ENCODE results near the gene DNM2.

DNM2 gene

DNA sequence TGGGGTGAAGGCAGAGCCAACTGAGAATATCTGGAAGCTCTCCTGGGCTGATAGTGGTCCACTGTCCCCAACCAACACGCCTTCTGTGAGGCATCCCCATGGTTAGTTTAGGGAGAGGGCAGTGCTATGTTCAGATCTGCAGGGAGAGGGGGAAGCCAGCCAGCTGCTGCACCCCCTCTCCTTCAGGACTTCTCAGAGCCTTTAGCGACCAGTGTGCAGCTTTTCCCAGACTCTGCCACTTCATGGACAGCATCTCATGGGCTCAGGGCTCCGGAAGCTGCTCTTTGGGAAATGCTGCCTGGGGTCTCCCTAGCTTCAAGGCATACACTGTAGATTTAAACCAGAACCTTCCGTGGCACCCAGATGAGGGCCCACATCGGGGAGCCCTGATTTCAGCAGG lies 84.6 kb downstream of the DNM2 start:
- POLR2A ChIA-PET, result no interaction called here
- CTCF ChIA-PET, result interaction anchor here (1.0 to 1.4 kb wide), 2 partner anchors 18 to 59 kb away, joined by 3 to 4 read pairs; no protein-coding TSS in a partner anchor
- DNase-seq (ENCODE audit: extremely low spot score), result no peak
- TF ChIP-seq CTCF (IDR thresholded peaks at IDR 0.05; ENCODE audit: control extremely low read depth, extremely low read depth, low read depth, missing control alignments), result no peak

DNA sequence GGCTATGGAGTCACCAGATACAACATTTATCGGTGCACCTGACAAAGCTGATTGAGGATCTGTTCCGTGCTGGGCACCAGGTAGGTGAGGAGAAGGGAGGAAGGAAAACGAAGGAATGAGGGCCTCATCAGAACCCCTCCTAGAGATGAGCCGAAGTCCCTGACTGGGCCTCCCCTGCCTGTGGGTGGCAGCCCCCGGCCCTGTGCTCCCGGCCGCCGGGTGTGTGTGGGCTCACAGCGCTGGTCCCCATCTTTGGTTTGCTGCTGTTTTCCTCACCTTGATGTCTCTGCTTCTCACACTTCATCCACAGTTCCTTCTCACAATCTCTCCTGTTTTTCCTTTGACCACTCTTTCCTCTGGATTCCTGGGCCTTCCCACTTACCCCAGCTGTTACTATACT lies 85.4 kb downstream of the DNM2 start:
- ChIA-PET CTCF (interaction anchor here (0.8 to 1.3 kb wide), 3 partner anchors 18 to 85 kb away, joined by 3 to 4 read pairs (median 3); partner anchors contain the start of gene DNM2), POLR2A (no interaction called here)
- TF ChIP-seq CTCF (IDR thresholded peaks at IDR 0.05; ENCODE audit: control extremely low read depth, extremely low read depth, low read depth, missing control alignments), result no peak
- no peak for DNase-seq (ENCODE audit: extremely low spot score)

GRCh38 chr19:10805065-10805757 lies 87.3 kb downstream of the DNM2 start:
- POLR2A ChIA-PET, result no interaction called here
- TF ChIP-seq CTCF (IDR thresholded peaks at IDR 0.05; ENCODE audit: control extremely low read depth, extremely low read depth, low read depth, missing control alignments), result no peak
- no peak for DNase-seq (ENCODE audit: extremely low spot score)
- CTCF ChIA-PET, result interaction anchor here (1.3 to 2.0 kb wide), 3 partner anchors 30 to 88 kb away, joined by 3 to 7 read pairs (median 5); partner anchors contain the start of genes DNM2 and TMED1

GRCh38 chr19:10805758-10806247 lies 87.9 kb downstream of the DNM2 start:
- CTCF ChIA-PET, result interaction anchor here (1.3 to 2.0 kb wide), 4 partner anchors 15 to 88 kb away, joined by 3 to 7 read pairs (median 6); partner anchors contain the start of genes DNM2 and TMED1

DNA sequence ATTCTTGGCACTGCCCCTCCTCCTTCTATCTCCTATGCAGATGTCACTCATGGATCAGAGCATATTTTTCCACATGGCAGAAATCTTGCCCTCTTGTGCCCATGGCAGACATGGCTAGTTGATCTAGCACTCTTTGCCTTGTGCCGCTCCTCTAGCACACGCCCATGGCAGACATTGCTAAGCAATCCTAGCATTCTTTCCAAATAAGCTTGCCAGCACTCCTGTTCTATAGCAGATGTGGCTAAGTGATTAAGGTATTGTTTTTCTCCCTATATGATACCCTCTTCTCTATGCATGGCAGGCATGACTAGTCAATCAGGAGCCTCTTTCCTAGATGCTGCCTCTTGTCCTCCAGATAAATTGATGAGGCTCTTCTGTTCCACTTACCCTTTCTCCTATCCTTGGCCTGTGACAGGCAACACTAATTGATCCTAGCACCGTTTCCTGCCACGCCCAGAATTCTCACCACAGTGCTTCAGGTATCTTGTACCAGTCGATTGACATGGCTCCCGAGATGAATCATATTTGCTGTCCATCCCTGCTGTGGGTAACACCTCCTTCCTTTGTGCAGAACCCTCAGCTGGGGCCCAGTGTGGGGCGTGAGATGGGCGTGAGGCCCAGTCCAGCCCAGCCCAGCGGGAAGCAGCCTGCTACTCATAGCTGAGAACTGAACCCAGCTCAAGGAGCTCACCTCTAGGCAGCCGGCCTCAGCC lies 91.2 kb downstream of the DNM2 start:
- ChIA-PET CTCF (interaction anchor here (1.3 to 1.5 kb wide), 2 partner anchors 12 to 55 kb away, joined by 3 to 4 read pairs; no protein-coding TSS in a partner anchor), POLR2A (no interaction called here)
- no peak for DNase-seq (ENCODE audit: extremely low spot score)
- TF ChIP-seq CTCF (IDR thresholded peaks at IDR 0.05; ENCODE audit: control extremely low read depth, extremely low read depth, low read depth, missing control alignments), result no peak

More at GRCh38 chr19:10805758-10806247, 87.9 kb downstream of the DNM2 start:
- POLR2A ChIA-PET, result no interaction called here
- DNase-seq (ENCODE audit: extremely low spot score), result no peak
- no peak for TF ChIP-seq CTCF (IDR thresholded peaks at IDR 0.05; ENCODE audit: control extremely low read depth, extremely low read depth, low read depth, missing control alignments)

- POLR2A ChIA-PET, result no interaction called here
- no peak for DNase-seq (ENCODE audit: extremely low spot score)
- no peak for TF ChIP-seq CTCF (IDR thresholded peaks at IDR 0.05; ENCODE audit: control extremely low read depth, extremely low read depth, low read depth, missing control alignments)
- CTCF ChIA-PET, result interaction anchor here (1.3 to 1.5 kb wide), 2 partner anchors 11 to 54 kb away, joined by 3 to 4 read pairs; no protein-coding TSS in a partner anchor
Observed at GRCh38 chr19:10809651-10810285, 91.9 kb downstream of the DNM2 start.
